ENCODE results near the gene ATP5ME.

- TF ChIP-seq MAX (IDR thresholded peaks at IDR 0.05), result no peak
- TF ChIP-seq EP300 (IDR thresholded peaks at IDR 0.05; ENCODE audit: borderline replicate concordance), result no peak
- TF ChIP-seq TAF1 (IDR thresholded peaks at IDR 0.05; ENCODE audit: low read depth), result no peak
- no peak for TF ChIP-seq YY1 (IDR thresholded peaks at IDR 0.05; ENCODE audit: low read depth)
- TF ChIP-seq CREB1 (IDR thresholded peaks at IDR 0.05; ENCODE audit: low read depth), result no peak
- TF ChIP-seq REST (IDR thresholded peaks at IDR 0.05; ENCODE audit: low read depth), result no peak
- TF ChIP-seq RAD21 (IDR thresholded peaks at IDR 0.05; ENCODE audit: low read depth), result no peak
- no peak for TF ChIP-seq TEAD4 (IDR thresholded peaks at IDR 0.05)
- TF ChIP-seq ZBTB7A (IDR thresholded peaks at IDR 0.05; ENCODE audit: low read depth), result no peak
- TF ChIP-seq NFIC (IDR thresholded peaks at IDR 0.05), result no peak
- no peak for TF ChIP-seq CEBPB (IDR thresholded peaks at IDR 0.05)
- no peak for TF ChIP-seq USF1 (IDR thresholded peaks at IDR 0.05)
- TF ChIP-seq FOXM1 (IDR thresholded peaks at IDR 0.05; ENCODE audit: borderline replicate concordance, low read depth), result no peak
- no peak for TF ChIP-seq EGR1 (IDR thresholded peaks at IDR 0.05)
These were observed 9.3 kb upstream of the ATP5ME start for GRCh38 chr4:683247-683897.

All from Ishikawa (cell line).